Measurements from ENCODE around the gene PHYH.

- no peak for TF ChIP-seq CTCF (conservative IDR thresholded peaks at IDR 0.05)
- no peak for TF ChIP-seq ZFX (IDR thresholded peaks at IDR 0.05)
Measured at GRCh38 chr10:13296476-13296875, 3.4 kb downstream of the PHYH start.

Data from C4-2B (cell line).